ENCODE data around the gene SLC25A13. TPM values are rescaled to one million over a fixed set of nuclear protein-coding genes. Genes with fewer than 3 reads are reported as not detected.

Gene SLC25A13
- total RNA-seq, 1 experiment from 2014 or later: 71.7 TPM

- Histone ChIP-seq H2BK20ac (ENCODE audit: low read depth, low read length, poor library complexity, severe bottlenecking) (no peak overlapping the region), H4K5ac (ENCODE audit: insufficient read length, low read depth, low read length) (no peak overlapping the region), H3K9ac (ENCODE audit: extremely low read depth, insufficient read length, low read length) (no peak overlapping the region), H2BK5ac (ENCODE audit: insufficient read length, low read length) (no peak overlapping the region), H2BK15ac (ENCODE audit: low read depth, low read length) (no peak overlapping the region), H4K91ac (ENCODE audit: insufficient read length, low read depth, low read length) (no peak overlapping the region), H3K4me2 (ENCODE audit: insufficient read depth, insufficient read length, low read length) (no peak overlapping the region), H3K79me1 (ENCODE audit: insufficient read depth, low read depth, low read length, poor library complexity, severe bottlenecking) (no peaks in the 10 kb centered on the region), H3K23me2 (ENCODE audit: insufficient read length, low read depth, low read length, poor library complexity, severe bottlenecking) (no peaks in the 10 kb centered on the region), H4K8ac (replicated peaks; ENCODE audit: insufficient read length, low read depth, low read length) (no peak overlapping the region), H4K20me1 (ENCODE audit: control insufficient read depth, insufficient read depth, insufficient read length) (no peaks in the 10 kb centered on the region), H3K14ac (ENCODE audit: insufficient read depth, low read length) (no peak overlapping the region), H3K79me2 (ENCODE audit: insufficient read depth, low read length) (peaks cover 7% of the 10 kb centered on the region; the same call in 1 of the 2 replicates), H2AFZ (ENCODE audit: low read length) (no peak overlapping the region), H2BK120ac (ENCODE audit: low read depth, low read length, poor library complexity, severe bottlenecking) (no peak overlapping the region), H3K9me3 (ENCODE audit: control insufficient read depth, low read depth, low read length) (no peaks in the 10 kb centered on the region), H3K23ac (ENCODE audit: insufficient read length, low read depth, low read length) (no peak overlapping the region), H3K27ac (ENCODE audit: insufficient read length, low read depth, low read length) (no peak overlapping the region), H3K4me1 (ENCODE audit: insufficient read depth, low read length) (peaks cover 13% of the 10 kb centered on the region; the same call in 1 of the 2 replicates), H2BK12ac (ENCODE audit: insufficient read length, low read depth, low read length) (no peak overlapping the region), H3T11ph (ENCODE audit: low read length) (no peak overlapping the region), H3K4ac (ENCODE audit: low read depth, low read length) (no peak overlapping the region), H3K56ac (ENCODE audit: insufficient read length, low read depth, low read length) (no peak overlapping the region), H2AK5ac (ENCODE audit: insufficient read length, low read length) (no peak overlapping the region), H3K18ac (ENCODE audit: insufficient read length, low read depth, low read length) (no peak overlapping the region), H3K27me3 (ENCODE audit: insufficient read depth, low read length) (no peaks in the 10 kb centered on the region)
- Mint-ChIP-seq H3K27ac (no peak overlapping the region), H3K27me3 (ENCODE audit: low read depth) (no peaks in the 10 kb centered on the region), H3K4me3 (no peak overlapping the region), H3K4me1 (peaks cover 49% of the 10 kb centered on the region in 2 experiments), H3K9me3 (no peaks in the 10 kb centered on the region), H3K36me3 (ENCODE audit: insufficient read depth in 1 of 3, low read depth in 3 of 3) (peaks cover 2 to 5% (median 5%) of the 10 kb centered on the region in 3 experiments; a peak in 3 of 7 replicates)
- no CpG with 5 or more reads among the region's 2 CpGs for WGBS (ENCODE audit: extremely low coverage, insufficient read length, low lambda C conversion rate)
- TF ChIP-seq CTCF (conservative IDR thresholded peaks at IDR 0.05): no peak
- no peak for DNase-seq
Observed at GRCh38 chr7:96311967-96312366, 9.9 kb downstream of the SLC25A13 start.

Measured in H9 (cell line).